Duodenal mucosa (tissue), 2 donors: ENCODE data around the gene CERS6.

Experiments used
- H3K27ac ChIP-seq: one replicate; pipeline ENCODE4 v1.7.0; 2013; ENCODE audit warnings: low read depth, low read length
- H3K27me3 ChIP-seq, 2 donors: one replicate each; pipeline ENCODE4 v1.7.0; 2013; ENCODE audit warnings: low read length in 2 of 2, control low read depth in 1 of 2; ENCODE audit not compliant: insufficient read depth in 2 of 2, control insufficient read depth in 1 of 2
- H3K36me3 ChIP-seq, 2 donors: one replicate each; pipeline ENCODE4 v1.7.0; 2013; ENCODE audit warnings: low read length in 2 of 2, control low read depth in 1 of 2; ENCODE audit not compliant: insufficient read depth in 2 of 2, control insufficient read depth in 1 of 2
- H3K4me1 ChIP-seq, 2 donors: one replicate each; pipeline ENCODE4 v1.7.0; 2013; ENCODE audit warnings: low read length in 2 of 2, control low read depth in 1 of 2; ENCODE audit not compliant: insufficient read depth in 2 of 2, control insufficient read depth in 1 of 2
- H3K4me3 ChIP-seq, 2 donors: one replicate each; pipeline ENCODE4 v1.7.0; 2013; ENCODE audit warnings: low read length in 2 of 2, low read depth in 1 of 2
- H3K9ac ChIP-seq, 2 donors: one replicate each; pipeline ENCODE4 v1.7.0; 2013; ENCODE audit warnings: low read length in 2 of 2, low read depth in 1 of 2
- H3K9me3 ChIP-seq, 2 donors: one replicate each; pipeline ENCODE4 v1.7.0; 2013; ENCODE audit warnings: low read length in 2 of 2, control low read depth in 1 of 2; ENCODE audit not compliant: control insufficient read depth in 1 of 2

The CERS6 gene

GRCh38 chr2:168574856-168575630 is 119.0 kb downstream of the CERS6 start:
- no peak overlapping the region for H3K27ac ChIP-seq
- H3K36me3 ChIP-seq, result peaks cover 0 to 4% of the 10 kb centered on the region in 2 donors
- H3K9ac ChIP-seq, result no peak overlapping the region
- H3K4me3 ChIP-seq, result no peak overlapping the region
- H3K9me3 ChIP-seq, result no peaks in the 10 kb centered on the region
- no peaks in the 10 kb centered on the region for H3K27me3 ChIP-seq
- peaks cover 0 to 7% of the 10 kb centered on the region in 2 donors for H3K4me1 ChIP-seq

DNA sequence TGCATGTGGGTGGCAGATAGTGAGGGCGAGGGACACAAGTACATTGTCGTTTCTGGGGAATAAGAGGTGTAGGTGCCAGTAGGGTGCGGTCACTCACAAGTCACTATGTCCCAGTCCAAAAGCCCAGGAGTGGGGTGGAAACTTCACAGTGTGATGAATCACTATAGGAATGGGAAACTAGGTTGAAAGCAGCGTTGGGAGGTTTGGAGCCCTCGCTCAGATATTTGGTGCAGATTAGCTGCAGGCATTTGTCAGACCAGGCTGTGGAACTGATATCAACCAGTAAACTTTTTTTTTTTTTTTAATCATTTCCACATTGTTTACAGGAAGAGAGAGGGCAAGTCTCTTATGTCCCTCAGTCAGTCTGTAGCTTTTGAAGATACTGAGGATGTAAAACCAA is 121.8 kb downstream of the CERS6 start:
- H3K27me3 ChIP-seq, result no peaks in the 10 kb centered on the region
- no peak overlapping the region for H3K9ac ChIP-seq
- no peaks in the 10 kb centered on the region for H3K9me3 ChIP-seq
- no peak overlapping the region for H3K4me3 ChIP-seq
- no peak overlapping the region for H3K27ac ChIP-seq
- H3K4me1 ChIP-seq, result peaks cover 0 to 11% of the 10 kb centered on the region in 2 donors
- peaks cover 0 to 4% of the 10 kb centered on the region in 2 donors for H3K36me3 ChIP-seq

DNA sequence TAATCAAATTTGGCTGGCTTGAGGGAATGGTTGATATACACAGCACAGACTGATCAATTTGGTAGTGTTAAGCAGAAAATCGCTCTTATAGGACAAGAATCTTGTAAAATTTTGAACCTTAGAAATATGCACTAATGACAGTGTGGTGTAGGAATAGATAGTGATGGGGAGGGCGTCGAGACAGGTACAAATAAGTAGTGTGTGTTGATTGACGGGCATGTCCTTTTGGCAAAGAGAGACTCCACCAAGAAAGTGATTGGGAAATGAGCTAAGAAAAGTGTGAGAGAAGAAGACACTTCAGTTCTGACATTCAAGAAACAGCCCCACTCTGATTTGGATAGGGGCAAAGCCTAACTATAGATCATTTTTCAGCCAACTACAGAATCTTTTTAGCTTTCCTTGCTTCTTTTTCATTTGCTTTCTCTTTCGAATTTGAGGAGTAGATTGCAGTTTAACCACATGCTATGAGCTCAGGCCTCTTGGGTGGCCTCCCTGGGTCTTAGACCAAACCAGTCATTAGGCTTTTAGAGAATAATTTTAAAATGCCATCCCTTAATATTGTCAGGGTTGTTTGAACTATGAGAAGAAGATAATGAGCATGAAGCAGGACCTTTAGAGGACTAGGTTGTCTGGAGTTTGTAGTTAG is 127.1 kb downstream of the CERS6 start:
- no peak overlapping the region for H3K9ac ChIP-seq
- H3K9me3 ChIP-seq, result no peaks in the 10 kb centered on the region
- H3K4me1 ChIP-seq, result peaks cover 10 to 25% of the 10 kb centered on the region in 2 donors
- H3K4me3 ChIP-seq, result no peak overlapping the region
- peaks cover 0 to 4% of the 10 kb centered on the region in 2 donors for H3K36me3 ChIP-seq
- no peak overlapping the region for H3K27ac ChIP-seq
- H3K27me3 ChIP-seq, result no peaks in the 10 kb centered on the region

DNA sequence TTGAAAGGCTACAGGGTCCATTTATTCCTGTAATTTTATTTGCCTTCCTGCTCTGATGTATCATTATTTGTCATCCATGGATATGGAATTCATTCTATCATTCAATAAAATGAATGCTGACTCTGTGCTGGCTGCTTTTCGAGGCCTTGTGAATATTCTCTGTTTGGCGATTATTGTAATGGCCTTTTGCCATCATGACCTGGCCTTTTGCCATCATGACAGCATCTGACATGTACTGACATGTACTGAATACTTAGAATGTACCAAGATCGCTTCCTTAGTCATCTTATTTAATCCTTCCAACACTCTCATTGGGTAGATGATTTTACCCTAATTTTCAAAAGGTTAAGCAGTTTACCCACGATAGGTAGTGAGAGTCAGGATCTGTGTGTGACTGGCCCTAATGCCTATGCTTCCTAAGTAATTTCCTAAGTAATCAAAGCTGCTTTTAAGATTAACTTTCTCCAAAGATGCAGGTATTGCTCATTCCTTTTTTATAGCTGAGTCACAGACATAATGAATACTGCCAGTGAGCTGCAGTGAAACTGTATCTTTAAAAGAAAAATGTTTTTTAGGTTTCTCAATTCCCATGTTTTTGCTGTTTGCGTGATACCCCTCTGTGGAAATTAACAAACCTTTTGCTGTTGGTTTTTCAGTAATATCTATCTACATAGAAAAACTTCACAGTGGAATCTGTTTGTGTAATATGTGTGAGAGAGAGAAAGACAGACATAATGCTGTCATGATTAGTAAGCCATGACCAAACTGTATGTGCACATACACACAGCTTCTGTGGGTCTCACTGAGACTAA is 127.8 kb downstream of the CERS6 start:
- Histone ChIP-seq H3K36me3 (peaks cover 0 to 4% of the 10 kb centered on the region in 2 donors), H3K27ac (no peak overlapping the region), H3K27me3 (no peaks in the 10 kb centered on the region), H3K9ac (no peak overlapping the region), H3K4me3 (no peak overlapping the region), H3K4me1 (peaks cover 10 to 25% of the 10 kb centered on the region in 2 donors), H3K9me3 (no peaks in the 10 kb centered on the region)

GRCh38 chr2:168584911-168585310 is 128.8 kb downstream of the CERS6 start:
- Histone ChIP-seq H3K27ac (no peak overlapping the region), H3K9me3 (no peaks in the 10 kb centered on the region), H3K9ac (no peak overlapping the region), H3K4me1 (peaks cover 10 to 25% of the 10 kb centered on the region in 2 donors), H3K27me3 (no peaks in the 10 kb centered on the region), H3K4me3 (no peak overlapping the region), H3K36me3 (no peaks in the 10 kb centered on the region)

- Histone ChIP-seq H3K9me3 (no peaks in the 10 kb centered on the region), H3K4me3 (no peak overlapping the region), H3K9ac (no peak overlapping the region), H3K27ac (no peak overlapping the region), H3K36me3 (no peaks in the 10 kb centered on the region), H3K27me3 (no peaks in the 10 kb centered on the region), H3K4me1 (peaks cover 10 to 25% of the 10 kb centered on the region in 2 donors)
Measured at GRCh38 chr2:168585700-168586099, 129.6 kb downstream of the CERS6 start.

GRCh38 chr2:168587307-168587706 is 131.2 kb downstream of the CERS6 start:
- H3K4me1 ChIP-seq, result peaks cover 10 to 25% of the 10 kb centered on the region in 2 donors
- no peaks in the 10 kb centered on the region for H3K27me3 ChIP-seq
- no peaks in the 10 kb centered on the region for H3K36me3 ChIP-seq
- H3K27ac ChIP-seq, result no peak overlapping the region
- H3K9me3 ChIP-seq, result no peaks in the 10 kb centered on the region
- H3K9ac ChIP-seq, result no peak overlapping the region
- no peak overlapping the region for H3K4me3 ChIP-seq

GRCh38 chr2:168589236-168590211 is 133.5 kb downstream of the CERS6 start:
- no peaks in the 10 kb centered on the region for H3K36me3 ChIP-seq
- H3K4me1 ChIP-seq, result peaks cover 0 to 4% of the 10 kb centered on the region in 2 donors
- no peak overlapping the region for H3K9ac ChIP-seq
- H3K27ac ChIP-seq, result no peak overlapping the region
- no peaks in the 10 kb centered on the region for H3K27me3 ChIP-seq
- H3K4me3 ChIP-seq, result no peak overlapping the region
- H3K9me3 ChIP-seq, result no peaks in the 10 kb centered on the region

DNA sequence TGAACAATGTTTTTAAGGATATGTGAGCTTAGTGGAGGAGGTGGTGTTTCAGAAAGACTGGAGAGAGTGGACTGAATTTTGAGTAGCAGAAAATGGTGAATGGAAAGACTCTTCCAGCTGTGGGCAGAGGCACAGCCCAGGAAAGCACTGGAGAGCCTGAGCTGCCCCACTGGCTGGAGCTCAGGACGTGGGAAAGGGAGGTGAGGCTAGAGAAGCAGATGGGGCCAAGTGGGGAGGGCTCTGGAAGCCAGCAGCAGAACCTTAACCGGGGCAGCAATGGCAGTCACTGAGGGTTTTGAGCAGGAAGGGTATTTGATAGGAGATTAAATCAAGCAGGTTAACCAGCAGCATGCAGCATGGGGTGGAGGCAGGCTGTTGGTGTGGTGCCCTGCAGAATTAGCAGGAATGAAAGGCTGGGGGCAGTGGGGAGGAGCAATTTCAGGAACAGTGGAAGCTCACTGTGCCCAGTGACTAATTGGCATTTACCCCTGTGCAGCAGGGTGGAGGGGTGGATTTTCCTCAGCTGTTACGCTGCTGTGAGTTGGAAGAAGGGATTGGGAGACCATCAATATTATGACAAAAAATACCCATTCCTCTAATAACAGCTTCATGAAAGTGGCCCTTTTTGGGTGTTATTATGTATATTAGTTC is 136.2 kb downstream of the CERS6 start:
- no peaks in the 10 kb centered on the region for H3K9me3 ChIP-seq
- H3K27me3 ChIP-seq, result no peaks in the 10 kb centered on the region
- H3K27ac ChIP-seq, result no peak overlapping the region
- no peaks in the 10 kb centered on the region for H3K4me1 ChIP-seq
- no peak overlapping the region for H3K4me3 ChIP-seq
- H3K9ac ChIP-seq, result no peak overlapping the region
- no peaks in the 10 kb centered on the region for H3K36me3 ChIP-seq
